Activated T-cell treated with anti-CD3 and anti-CD28 coated beads, Interleukin-2, amount 50 U/mL, for 24 hours (primary cell): Measurements from ENCODE around the gene TMEM272.

ENCODE experiments used
- DNase-seq: peaks from one replicate; pipeline ENCODE4 v3.0.0-alpha.2; 2020
- H3K27ac Mint-ChIP-seq: 2 replicates; pipeline ENCODE4 v1.8.0; 2020; ENCODE audit warnings: mild to moderate bottlenecking, mixed read lengths
- H3K27me3 Mint-ChIP-seq: 2 replicates; pipeline ENCODE4 v1.8.0; 2020; ENCODE audit warnings: mixed read lengths
- H3K36me3 Mint-ChIP-seq: 2 replicates; pipeline ENCODE4 v1.8.0; 2020; ENCODE audit warnings: low read depth, mixed read lengths
- H3K4me1 Mint-ChIP-seq: 2 replicates; pipeline ENCODE4 v1.8.0; 2020; ENCODE audit warnings: low read depth, mixed read lengths
- H3K4me3 Mint-ChIP-seq: 2 replicates; pipeline ENCODE4 v1.8.0; 2020; ENCODE audit warnings: mild to moderate bottlenecking, moderate library complexity, mixed read lengths
- H3K9me3 Mint-ChIP-seq: 2 replicates; pipeline ENCODE4 v1.8.0; 2020; ENCODE audit warnings: mixed read lengths

TMEM272 gene

DNA sequence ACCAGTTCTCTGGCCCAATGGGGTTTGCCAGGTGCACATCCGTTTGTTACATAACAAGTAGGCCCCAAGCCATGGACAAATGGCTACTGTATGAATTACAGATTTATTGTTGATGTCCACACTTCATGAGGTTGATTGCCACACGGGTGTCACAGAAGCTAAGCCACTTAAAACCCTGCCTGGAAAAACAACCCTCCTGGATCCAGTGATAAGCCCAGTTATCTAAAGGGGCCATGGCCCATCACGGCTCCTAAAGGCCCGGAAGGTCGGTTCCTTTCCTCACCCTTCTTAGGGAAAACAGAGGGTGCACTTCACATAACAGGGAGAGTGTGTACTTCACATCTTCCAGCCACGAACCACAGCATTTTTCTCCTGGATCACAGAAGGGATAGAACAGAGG is 4.1 kb downstream of the TMEM272 start:
- no peak overlapping the region for H3K4me3 Mint-ChIP-seq
- no peak for DNase-seq
- peaks cover 33% of the 10 kb centered on the region for H3K4me1 Mint-ChIP-seq
- no peak overlapping the region for H3K27ac Mint-ChIP-seq
- H3K9me3 Mint-ChIP-seq = no peaks in the 10 kb centered on the region
- no peaks in the 10 kb centered on the region for H3K36me3 Mint-ChIP-seq
- H3K27me3 Mint-ChIP-seq = peaks cover 12% of the 10 kb centered on the region

DNA sequence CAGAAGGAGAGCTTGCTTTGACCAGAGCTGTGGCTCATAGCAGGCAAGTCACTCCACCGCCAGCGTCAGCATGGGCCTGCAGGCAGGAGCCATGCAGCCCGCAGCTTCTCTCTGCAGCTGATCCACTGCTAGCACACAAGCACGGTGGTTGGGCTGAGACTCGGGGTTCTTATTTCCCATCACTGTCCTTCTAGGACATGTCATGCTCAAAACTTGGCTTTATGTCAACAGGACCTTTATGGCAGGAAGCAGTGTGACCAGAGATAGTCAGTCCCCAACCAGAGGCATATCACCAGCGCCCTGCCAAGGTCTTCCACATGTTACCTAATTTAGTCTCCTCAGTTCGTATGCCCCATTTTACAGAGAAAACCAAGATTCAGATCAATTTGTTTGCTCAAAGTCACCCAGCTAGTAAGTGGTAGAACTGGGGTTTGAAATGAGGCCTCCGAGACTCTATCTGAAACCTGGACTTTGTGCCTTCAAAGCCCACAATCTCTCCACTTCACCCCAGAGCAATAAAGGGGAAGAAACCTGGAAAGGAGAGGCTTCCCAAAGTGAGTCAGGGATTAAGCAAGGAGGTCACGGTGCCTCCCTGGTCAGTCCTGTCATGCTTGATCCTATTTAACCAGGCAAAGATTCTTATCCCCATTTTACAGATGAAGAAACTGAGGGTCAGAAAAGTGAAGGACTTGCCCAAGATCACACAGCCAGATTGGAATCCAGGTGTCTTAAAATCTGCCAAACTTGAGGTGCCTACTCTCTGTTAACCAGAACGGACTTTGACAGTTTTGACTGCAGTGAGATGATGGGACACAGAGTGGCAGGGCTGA is 5.1 kb downstream of the TMEM272 start:
- DNase-seq = no peak
- H3K36me3 Mint-ChIP-seq = no peaks in the 10 kb centered on the region
- peaks cover 12% of the 10 kb centered on the region for H3K27me3 Mint-ChIP-seq
- H3K9me3 Mint-ChIP-seq = no peaks in the 10 kb centered on the region
- no peak overlapping the region for H3K4me3 Mint-ChIP-seq
- peaks cover 28% of the 10 kb centered on the region for H3K4me1 Mint-ChIP-seq
- H3K27ac Mint-ChIP-seq = no peak overlapping the region

DNA sequence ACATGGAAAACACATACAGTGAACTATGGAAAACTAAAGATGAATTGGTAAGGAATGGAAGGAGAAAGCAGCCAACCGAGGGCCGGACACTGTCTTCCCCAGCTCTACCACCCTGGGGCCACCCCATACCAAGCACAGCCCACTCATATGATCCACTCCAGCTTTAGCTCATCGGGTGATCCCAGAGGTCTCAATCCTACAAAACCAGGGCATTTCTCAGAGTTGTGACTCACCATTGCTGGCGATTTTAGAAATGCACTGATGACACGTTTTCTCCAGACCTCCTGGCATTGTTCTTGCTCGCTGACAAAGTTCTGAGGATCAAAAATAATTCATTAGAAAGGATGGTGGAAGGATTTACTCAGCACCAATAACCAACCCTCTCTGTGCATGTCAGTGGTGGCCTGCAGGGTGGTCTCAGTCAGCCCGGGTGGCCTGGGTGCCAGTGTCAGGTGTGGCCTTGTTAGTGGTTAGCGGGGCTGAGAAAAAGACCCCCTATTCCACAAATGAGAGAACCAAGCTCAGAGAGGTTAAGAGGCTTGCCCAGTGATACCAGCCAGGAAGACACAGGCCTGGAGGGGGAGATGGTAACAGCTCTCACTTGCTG is 6.6 kb downstream of the TMEM272 start:
- Mint-ChIP-seq H3K27me3 (peaks cover 2% of the 10 kb centered on the region), H3K36me3 (no peaks in the 10 kb centered on the region), H3K4me3 (no peak overlapping the region), H3K9me3 (no peaks in the 10 kb centered on the region), H3K4me1 (peaks cover 22% of the 10 kb centered on the region), H3K27ac (peak overlapping the region; percentile 56)
- DNase-seq = no peak

DNA sequence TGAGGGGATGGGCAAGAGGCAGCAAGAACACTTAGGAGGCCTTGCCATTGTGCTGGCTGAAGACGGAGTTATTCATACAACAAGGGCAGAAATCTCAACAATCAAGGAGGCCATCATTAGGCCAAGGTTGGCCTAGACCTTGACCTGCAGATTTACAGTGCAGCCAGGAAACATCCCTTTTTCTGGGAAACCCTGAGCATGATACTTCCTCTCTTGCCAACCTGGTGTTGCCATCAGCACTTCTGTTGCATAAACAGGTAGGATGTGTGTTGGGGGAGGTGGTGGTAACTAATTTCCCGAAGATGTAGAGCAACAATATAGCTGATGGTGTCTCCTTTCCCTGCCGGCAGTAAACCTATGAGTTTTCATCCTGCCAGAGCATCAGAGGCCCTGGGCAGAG is 8.0 kb downstream of the TMEM272 start:
- peaks cover 2% of the 10 kb centered on the region for H3K27me3 Mint-ChIP-seq
- no peak for DNase-seq
- H3K36me3 Mint-ChIP-seq = no peaks in the 10 kb centered on the region
- H3K4me3 Mint-ChIP-seq = no peak overlapping the region
- H3K4me1 Mint-ChIP-seq = peaks cover 29% of the 10 kb centered on the region
- H3K9me3 Mint-ChIP-seq = no peaks in the 10 kb centered on the region
- no peak overlapping the region for H3K27ac Mint-ChIP-seq

DNA sequence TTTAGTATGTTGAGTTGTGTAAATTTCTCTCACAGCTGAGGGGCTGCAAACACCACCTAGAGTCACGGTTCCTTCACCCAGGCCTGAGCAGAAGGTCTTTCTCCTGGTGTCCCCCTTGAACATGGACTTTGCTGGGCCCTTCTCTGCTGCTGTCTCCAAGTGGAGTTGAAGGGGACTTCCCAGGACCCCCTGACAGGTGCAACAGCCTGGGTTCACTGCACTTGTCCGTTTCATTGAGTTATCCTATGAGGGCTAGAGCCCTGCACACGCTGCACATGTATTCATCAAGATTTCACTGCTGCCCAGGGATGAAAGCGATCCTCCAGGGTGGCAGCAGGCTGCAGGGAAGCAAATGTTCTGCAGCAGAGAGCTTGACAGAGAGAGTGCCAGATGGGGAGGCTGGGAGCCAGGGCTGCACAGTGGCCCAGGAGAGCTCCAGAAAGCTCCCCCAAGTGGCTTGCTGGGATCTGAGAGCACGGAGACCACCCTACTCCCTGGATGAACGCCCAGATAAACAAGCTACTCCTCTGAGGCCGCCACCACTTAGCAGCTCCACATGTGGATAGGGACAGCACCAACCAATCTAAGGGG is 10.3 kb downstream of the TMEM272 start:
- no peaks in the 10 kb centered on the region for H3K9me3 Mint-ChIP-seq
- DNase-seq = peak; percentile 19
- no peak overlapping the region for H3K27ac Mint-ChIP-seq
- no peaks in the 10 kb centered on the region for H3K27me3 Mint-ChIP-seq
- H3K4me3 Mint-ChIP-seq = no peak overlapping the region
- peaks cover 40% of the 10 kb centered on the region for H3K4me1 Mint-ChIP-seq
- H3K36me3 Mint-ChIP-seq = no peaks in the 10 kb centered on the region

DNA sequence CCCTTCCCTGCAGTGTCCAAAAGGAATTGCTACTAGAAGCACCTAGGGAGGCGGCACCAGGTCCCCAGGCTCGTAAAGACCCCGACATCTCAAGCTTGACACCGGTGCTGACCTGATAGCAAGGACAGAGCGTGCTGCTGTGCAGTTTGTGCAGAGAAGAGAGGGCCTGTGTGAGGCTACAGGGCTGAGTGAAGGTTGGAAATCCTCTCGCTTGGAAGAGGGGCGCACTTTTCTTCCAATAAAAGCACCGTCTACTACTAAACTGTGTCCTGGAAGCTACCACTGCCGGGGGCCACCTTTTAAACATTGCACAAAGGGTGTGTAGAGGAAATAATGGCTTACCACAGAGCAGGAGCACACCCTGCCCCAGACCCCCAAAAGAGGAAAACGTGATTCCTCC is 11.0 kb downstream of the TMEM272 start:
- no peak overlapping the region for H3K4me3 Mint-ChIP-seq
- H3K36me3 Mint-ChIP-seq = no peaks in the 10 kb centered on the region
- H3K4me1 Mint-ChIP-seq = peaks cover 47% of the 10 kb centered on the region
- no peak for DNase-seq
- no peak overlapping the region for H3K27ac Mint-ChIP-seq
- H3K27me3 Mint-ChIP-seq = no peaks in the 10 kb centered on the region
- H3K9me3 Mint-ChIP-seq = no peaks in the 10 kb centered on the region

DNA sequence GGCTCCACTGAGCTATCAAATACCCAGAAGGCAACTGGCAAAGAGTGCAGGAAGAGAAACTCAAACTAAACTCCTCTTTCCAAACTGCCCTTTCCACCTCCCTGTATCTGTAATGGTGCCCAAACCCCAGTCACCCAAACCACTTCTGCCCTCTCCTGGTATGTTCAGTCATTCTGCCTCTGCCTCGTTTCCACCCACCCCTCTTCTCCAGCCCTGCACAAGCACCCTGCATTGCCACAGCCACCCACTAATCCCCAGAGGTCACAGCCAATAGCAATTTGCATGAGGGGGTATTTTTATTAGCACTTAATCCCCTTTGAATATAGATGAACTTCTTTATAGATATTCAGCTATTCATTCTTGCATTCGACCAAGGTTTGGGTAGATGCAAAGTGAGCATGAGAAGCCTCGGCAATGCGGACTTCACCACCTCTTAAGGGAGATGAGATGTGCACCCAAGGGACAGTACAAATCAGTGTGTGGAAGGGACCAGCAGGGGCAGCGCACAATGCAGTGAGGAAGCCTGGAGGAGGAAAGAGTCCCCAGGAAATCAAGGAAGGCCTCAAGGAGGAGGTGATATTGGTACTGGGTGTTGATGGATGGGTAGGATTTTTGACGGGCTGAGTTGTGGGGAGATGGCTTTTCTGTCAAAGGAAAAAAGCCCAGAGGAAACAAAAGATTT is 12.4 kb downstream of the TMEM272 start:
- peak; percentile 54 for DNase-seq
- H3K27ac Mint-ChIP-seq = no peak overlapping the region
- no peaks in the 10 kb centered on the region for H3K27me3 Mint-ChIP-seq
- H3K36me3 Mint-ChIP-seq = no peaks in the 10 kb centered on the region
- peaks cover 47% of the 10 kb centered on the region for H3K4me1 Mint-ChIP-seq
- H3K4me3 Mint-ChIP-seq = no peak overlapping the region
- H3K9me3 Mint-ChIP-seq = no peaks in the 10 kb centered on the region

DNA sequence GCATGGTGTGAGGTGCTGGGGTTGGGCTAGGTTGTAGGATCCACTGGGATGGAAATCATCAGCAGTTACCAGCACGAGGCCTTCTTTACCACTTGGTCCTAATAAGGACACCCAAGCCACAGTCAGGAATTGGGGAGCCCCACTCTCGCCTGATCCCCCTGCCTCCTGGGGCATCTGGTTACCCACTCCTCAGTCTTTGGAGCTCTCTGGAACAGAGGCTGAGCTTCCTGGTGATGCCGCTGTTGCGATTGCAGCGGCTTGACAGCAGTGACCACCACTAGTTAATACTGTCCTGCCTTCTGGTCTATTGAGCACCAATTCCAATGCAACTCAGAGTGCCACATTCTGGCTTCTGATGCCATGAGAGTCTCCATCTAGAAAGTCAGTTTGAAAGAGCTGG is 13.5 kb downstream of the TMEM272 start:
- H3K4me1 Mint-ChIP-seq = peaks cover 49% of the 10 kb centered on the region
- H3K27me3 Mint-ChIP-seq = no peaks in the 10 kb centered on the region
- no peak overlapping the region for H3K27ac Mint-ChIP-seq
- H3K4me3 Mint-ChIP-seq = no peak overlapping the region
- no peaks in the 10 kb centered on the region for H3K9me3 Mint-ChIP-seq
- H3K36me3 Mint-ChIP-seq = no peaks in the 10 kb centered on the region
- DNase-seq = peak; percentile 22

DNA sequence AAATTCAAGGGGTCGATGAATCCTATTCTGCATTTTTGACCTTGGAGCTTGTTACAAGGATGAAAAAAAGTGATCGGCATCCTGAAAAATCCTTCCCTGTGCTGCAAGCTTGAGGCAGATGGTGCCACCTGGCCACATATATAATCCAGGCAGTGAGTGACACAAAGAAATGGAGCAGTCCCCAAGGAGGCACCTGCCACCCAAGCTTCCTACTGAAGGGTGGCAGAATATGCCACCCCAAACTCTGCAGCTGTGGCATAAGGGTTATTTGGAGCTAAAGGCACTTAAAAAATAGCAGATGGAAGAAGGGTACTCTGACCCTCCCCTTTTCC is 15.4 kb downstream of the TMEM272 start:
- peak overlapping the region; percentile 42 for H3K27ac Mint-ChIP-seq
- H3K4me1 Mint-ChIP-seq = peaks cover 68% of the 10 kb centered on the region
- peak; percentile 19 for DNase-seq
- H3K27me3 Mint-ChIP-seq = no peaks in the 10 kb centered on the region
- no peaks in the 10 kb centered on the region for H3K36me3 Mint-ChIP-seq
- H3K9me3 Mint-ChIP-seq = no peaks in the 10 kb centered on the region
- no peak overlapping the region for H3K4me3 Mint-ChIP-seq

DNA sequence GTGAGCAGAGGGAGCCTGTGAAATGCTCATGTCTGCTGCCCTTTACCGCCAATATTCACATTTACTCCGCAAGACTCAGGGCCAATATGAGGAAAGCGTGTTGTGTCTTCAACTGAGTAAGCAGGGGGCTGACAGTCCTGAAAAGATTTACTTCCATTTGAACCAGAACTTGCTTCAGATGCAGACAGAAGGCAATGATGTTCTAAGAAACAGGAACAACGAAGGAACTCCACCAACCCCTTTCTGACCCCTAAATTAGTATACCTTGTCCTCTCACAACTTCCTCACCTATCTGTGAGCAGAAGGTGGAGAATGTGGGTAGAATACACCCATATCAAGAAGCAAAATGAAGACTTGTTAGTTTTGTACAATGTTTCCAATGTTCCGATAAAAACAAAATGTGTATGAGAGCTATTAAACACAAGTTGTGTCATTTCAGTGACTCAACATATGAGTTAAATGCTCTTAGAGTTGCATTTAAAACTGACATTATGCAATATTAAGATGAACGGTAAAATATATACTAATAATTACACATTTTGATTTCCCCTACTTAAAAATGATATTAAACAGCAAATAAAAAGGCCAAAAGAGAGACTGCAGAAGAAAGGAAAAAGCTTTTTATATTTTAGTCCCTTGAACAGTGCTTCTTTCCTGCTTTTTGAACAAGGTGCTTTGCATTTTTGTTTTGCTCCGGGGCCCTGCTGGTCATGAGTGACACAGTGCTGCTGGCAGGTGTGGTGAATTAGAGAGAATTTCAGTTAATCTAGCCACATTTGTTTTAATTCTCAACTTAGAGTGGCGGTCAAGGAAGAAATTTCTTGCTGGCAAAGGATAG is 16.0 kb downstream of the TMEM272 start:
- no peak for DNase-seq
- H3K27me3 Mint-ChIP-seq = no peaks in the 10 kb centered on the region
- no peak overlapping the region for H3K4me3 Mint-ChIP-seq
- no peaks in the 10 kb centered on the region for H3K9me3 Mint-ChIP-seq
- peaks cover 73% of the 10 kb centered on the region for H3K4me1 Mint-ChIP-seq
- no peaks in the 10 kb centered on the region for H3K36me3 Mint-ChIP-seq
- peak overlapping the region; percentile 42 for H3K27ac Mint-ChIP-seq

DNA sequence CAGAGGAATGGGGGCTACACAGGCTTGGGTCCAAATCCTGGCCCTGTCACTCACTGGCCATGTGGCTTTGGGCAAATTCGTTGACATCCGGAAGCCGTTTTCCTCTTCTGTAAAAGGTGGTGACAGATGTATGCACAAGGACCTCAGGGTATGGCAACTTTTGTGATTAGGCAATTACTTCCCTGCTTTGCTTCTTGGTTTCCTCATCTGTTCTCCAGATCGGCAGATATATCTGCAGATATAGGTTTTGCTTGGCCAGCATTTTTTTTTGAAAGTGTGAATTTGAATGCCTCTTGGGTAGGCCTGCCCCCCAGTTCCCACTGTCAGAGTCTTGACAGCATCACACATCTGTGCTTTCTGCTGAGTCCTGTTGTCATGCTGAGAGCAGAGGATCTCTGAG is 17.7 kb downstream of the TMEM272 start:
- Mint-ChIP-seq H3K4me3 (no peak overlapping the region), H3K36me3 (no peaks in the 10 kb centered on the region), H3K27ac (peak overlapping the region; percentile 96), H3K4me1 (peaks cover 85% of the 10 kb centered on the region), H3K9me3 (no peaks in the 10 kb centered on the region), H3K27me3 (no peaks in the 10 kb centered on the region)
- DNase-seq = peak; percentile 22

DNA sequence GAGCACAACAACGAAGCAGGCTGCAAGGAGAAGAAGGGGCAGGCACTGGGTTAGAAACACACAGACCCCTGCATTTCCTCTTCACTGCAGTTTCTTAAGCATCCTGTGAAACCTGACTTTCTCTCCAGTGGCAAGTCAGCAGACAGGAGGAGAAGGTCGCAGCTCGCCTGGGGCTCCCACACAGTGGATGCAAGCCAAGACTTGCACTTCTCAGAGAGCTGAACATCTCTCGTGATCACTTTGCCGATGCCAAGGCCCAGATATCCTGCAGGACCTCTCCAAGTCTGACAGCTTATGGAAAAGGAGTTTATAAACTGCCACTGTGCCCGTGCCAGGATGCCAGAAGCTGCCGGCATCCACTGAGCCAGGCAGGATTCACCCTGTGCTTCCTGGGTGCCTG is 18.4 kb downstream of the TMEM272 start:
- Mint-ChIP-seq H3K9me3 (no peaks in the 10 kb centered on the region), H3K4me1 (peaks cover 86% of the 10 kb centered on the region)

DNA sequence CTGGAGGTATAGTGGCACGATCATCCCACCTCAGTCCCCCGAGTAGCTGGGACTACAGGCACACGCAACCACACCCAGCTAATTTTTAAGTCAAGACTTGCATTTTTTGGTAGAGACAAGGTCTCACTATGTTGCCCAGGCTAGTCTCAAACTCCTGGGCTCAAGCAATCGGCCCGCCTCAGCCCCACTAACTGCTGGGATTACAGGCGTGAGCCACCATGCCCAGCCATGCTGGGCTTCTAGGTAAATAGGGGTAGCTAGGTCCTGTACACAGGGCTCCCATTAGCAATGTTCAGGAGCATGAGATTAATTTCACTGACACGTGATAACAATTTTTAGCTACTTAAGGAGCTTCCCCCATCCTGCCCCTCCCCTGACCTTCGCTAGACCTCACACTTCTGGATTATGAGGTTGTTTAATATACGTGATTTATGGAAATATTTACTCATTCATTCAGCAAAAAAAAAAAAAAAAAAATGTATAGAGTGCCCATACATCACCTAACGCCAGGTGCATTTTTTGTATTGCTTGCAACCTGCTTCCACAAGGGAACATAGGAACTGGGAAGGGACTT is 19.2 kb downstream of the TMEM272 start:
- Mint-ChIP-seq H3K27me3 (no peaks in the 10 kb centered on the region), H3K27ac (peak overlapping the region; percentile 96), H3K4me3 (peak overlapping the region; percentile 53), H3K4me1 (peaks cover 94% of the 10 kb centered on the region), H3K9me3 (no peaks in the 10 kb centered on the region), H3K36me3 (no peaks in the 10 kb centered on the region)
- DNase-seq = peak; percentile 42

More for the DNA sequence above, 18.4 kb downstream of the TMEM272 start:
- H3K27ac Mint-ChIP-seq = peak overlapping the region; percentile 96
- no peaks in the 10 kb centered on the region for H3K36me3 Mint-ChIP-seq
- no peaks in the 10 kb centered on the region for H3K27me3 Mint-ChIP-seq
- peak overlapping the region; percentile 53 for H3K4me3 Mint-ChIP-seq
- peak; percentile 54 for DNase-seq

DNA sequence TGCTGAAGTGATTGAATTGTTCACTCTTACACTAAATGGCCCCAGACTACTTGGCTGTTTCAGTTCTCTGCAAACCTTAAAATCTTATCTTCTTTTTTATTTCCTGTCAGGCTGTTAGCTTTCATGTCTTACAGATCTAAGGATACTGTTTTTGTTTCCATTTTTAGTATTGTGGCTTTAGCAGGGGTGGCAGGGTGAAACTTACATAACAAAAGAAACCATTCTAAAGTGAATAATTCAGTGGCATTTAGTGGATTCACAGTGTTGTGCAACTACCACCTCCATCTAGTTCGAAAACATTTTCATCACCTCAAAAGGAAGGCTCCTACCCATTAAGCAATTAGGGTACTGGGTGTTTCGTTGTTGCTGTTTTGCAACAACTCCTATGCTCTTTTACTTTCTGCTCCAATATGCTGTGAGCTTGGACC is 19.8 kb downstream of the TMEM272 start:
- H3K27ac Mint-ChIP-seq = peak overlapping the region; percentile 96

More for the DNA sequence above, 19.8 kb downstream of the TMEM272 start:
- Mint-ChIP-seq H3K36me3 (no peaks in the 10 kb centered on the region), H3K4me1 (peaks cover 97% of the 10 kb centered on the region), H3K27me3 (no peaks in the 10 kb centered on the region), H3K4me3 (peak overlapping the region; percentile 53), H3K9me3 (no peaks in the 10 kb centered on the region)
- peak; percentile 5 for DNase-seq
